HUES6 (cell line): ENCODE results near the gene ACVR1C.

Experiments
- H3K27ac ChIP-seq: 2 replicates; pipeline ENCODE4 v1.7.0; 2013; ENCODE audit warnings: low read depth, mild to moderate bottlenecking, low read length, inconsistent platforms
- H3K27me3 ChIP-seq: 2 replicates; pipeline ENCODE4 v1.6.1; 2013; ENCODE audit warnings: low read length; ENCODE audit not compliant: control insufficient read depth, insufficient read depth
- H3K36me3 ChIP-seq: 2 replicates; pipeline ENCODE4 v1.6.1; 2013; ENCODE audit warnings: low read length; ENCODE audit not compliant: control insufficient read depth, insufficient read depth
- H3K4me1 ChIP-seq: 2 replicates; pipeline ENCODE4 v1.6.1; 2013; ENCODE audit warnings: low read length; ENCODE audit not compliant: control insufficient read depth, insufficient read depth
- H3K4me3 ChIP-seq: 2 replicates; pipeline ENCODE4 v1.5.1; 2013; ENCODE audit warnings: low read depth, low read length
- H3K9ac ChIP-seq: one replicate; pipeline ENCODE4 v1.6.1; 2013; ENCODE audit warnings: mild to moderate bottlenecking, low read length
- H3K9me3 ChIP-seq: 2 replicates; pipeline ENCODE4 v1.6.1; 2013; ENCODE audit warnings: low read depth, low read length; ENCODE audit not compliant: control insufficient read depth, insufficient read depth

The ACVR1C gene

GRCh38 chr2:157476953-157477709, 151.5 kb downstream of the ACVR1C start:
- Histone ChIP-seq H3K36me3 (no peaks in the 10 kb centered on the region), H3K27me3 (no peaks in the 10 kb centered on the region), H3K4me3 (no peak overlapping the region), H3K4me1 (no peaks in the 10 kb centered on the region; the same call in 1 of the 2 replicates), H3K9me3 (no peaks in the 10 kb centered on the region), H3K27ac (no peak overlapping the region), H3K9ac (no peak overlapping the region)
